Measurements from ENCODE around the gene WDR18.

GRCh38 chr19:954672-955494 lies 29.3 kb upstream of the WDR18 start:
- TF ChIP-seq POLR2A (IDR thresholded peaks at IDR 0.05), result no peak
- TF ChIP-seq, protein P1, sequence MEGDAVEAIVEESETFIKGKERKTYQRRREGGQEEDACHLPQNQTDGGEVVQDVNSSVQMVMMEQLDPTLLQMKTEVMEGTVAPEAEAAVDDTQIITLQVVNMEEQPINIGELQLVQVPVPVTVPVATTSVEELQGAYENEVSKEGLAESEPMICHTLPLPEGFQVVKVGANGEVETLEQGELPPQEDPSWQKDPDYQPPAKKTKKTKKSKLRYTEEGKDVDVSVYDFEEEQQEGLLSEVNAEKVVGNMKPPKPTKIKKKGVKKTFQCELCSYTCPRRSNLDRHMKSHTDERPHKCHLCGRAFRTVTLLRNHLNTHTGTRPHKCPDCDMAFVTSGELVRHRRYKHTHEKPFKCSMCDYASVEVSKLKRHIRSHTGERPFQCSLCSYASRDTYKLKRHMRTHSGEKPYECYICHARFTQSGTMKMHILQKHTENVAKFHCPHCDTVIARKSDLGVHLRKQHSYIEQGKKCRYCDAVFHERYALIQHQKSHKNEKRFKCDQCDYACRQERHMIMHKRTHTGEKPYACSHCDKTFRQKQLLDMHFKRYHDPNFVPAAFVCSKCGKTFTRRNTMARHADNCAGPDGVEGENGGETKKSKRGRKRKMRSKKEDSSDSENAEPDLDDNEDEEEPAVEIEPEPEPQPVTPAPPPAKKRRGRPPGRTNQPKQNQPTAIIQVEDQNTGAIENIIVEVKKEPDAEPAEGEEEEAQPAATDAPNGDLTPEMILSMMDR (IDR thresholded peaks at IDR 0.05), result no peak

All from vagina (tissue), 2 donors.